ENCODE results near the gene GPR137.
"Not testable (repeated sequence)": the region's sequence is repeated elsewhere in the genome, so short reads cannot be mapped to it uniquely, and the experiment has no call there.

Gene GPR137

DNA sequence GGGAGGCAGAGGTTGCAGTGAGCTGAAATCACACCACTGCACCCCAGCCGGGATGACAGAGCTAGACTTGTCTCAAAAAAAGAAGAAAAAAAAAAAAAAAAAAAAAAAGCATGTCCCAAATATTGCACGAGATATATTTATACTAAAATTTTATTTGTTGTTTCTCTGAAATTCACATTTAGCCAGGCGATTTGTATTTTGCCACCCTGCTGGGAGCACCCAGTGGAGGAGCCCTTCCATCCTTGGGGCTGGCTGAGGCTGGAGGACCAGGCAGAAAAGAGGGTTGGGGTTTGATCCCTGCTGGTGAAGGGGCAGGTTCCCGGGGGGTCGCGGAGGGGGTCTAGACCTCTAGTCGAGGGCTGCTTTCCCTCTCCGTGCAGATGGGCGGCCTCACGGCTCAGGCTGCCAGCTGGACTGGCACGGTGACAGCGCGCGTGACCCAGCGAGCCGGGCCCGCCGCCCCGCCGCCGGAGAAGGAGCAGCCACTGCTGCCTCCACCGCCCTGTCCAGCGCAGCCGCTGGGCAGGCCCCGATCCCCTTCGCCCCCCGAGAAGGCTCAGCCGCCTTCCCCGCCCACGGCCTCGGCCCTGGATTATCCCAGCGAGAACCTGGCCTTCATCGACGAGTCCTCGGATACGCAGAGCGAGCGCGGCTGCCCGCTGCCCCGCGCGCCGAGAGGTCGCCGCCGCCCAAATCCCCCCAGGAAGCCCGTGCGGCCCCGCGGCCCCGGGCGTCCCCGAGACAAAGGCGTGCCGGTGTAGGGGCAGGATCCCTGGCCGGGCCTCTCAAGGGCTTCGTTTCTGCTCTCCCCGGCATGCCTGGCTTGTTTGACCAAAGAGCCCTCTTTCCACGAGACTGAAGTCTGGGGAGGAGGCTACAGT is 13.6 kb downstream of the GPR137 start:
- peak in 49 of 56 donors; percentile 26 to 84 (median 57) for DNase-seq

GRCh38 chr11:64299847-64300648 is 14.4 kb downstream of the GPR137 start, which contains the start of gene CATSPERZ:
TSS of gene CATSPERZ (plus strand) at chr11:64300358. CDS start at chr11:64300411, 53 bp downstream.
- peak in 1 of 56 donors; percentile 18 for DNase-seq

DNA sequence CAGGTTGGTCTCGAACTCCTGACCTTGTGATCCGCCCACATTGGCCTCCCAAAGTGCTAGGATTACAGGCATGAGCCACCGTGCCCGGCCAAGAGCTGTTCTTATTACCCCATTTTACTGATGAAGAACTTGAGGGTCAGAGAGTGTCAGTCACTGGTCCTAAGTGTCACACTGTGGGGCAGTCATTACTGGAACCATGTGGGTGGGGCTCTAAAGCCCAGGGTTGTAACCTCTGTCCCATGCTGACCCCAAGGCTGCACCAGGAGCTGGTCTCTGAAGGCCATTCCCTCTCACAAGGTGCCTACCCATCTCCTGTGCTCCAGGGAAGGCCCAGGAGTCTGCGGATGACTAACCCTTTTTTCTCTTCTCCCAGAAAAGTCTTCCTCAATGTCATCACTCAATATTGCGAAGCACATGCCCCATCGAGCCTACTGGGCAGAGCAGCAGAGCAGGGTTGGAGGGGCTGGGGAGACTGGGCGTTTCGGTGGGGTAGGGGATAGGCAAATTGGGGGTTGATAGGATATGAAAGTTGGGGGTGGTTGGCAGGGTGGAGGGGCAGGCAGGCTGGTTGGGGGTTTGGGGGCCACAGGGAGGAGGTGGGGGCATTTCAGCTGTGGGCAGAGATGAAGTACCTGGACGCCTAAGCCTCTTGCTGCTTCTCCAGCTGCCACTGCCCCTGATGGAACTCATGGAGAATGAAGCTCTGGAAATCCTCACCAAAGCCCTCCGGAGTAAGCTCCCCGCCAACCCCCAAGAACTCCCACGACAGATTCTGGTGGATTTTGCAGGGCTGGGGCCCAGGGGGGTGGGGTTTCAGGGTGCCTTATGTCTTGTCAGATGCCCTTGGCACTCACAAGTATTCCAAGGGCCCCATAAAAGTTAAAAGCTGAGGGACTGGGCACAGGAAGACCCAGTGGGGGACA is 17.7 kb downstream of the GPR137 start:
- no peak for DNase-seq

GRCh38 chr11:64304032-64304315 is 18.3 kb downstream of the GPR137 start:
- no peak for DNase-seq

GRCh38 chr11:64304316-64305072 is 18.8 kb downstream of the GPR137 start:
- DNase-seq, result peak in 55 of 56 donors; percentile 38 to 96 (median 74)

DNA sequence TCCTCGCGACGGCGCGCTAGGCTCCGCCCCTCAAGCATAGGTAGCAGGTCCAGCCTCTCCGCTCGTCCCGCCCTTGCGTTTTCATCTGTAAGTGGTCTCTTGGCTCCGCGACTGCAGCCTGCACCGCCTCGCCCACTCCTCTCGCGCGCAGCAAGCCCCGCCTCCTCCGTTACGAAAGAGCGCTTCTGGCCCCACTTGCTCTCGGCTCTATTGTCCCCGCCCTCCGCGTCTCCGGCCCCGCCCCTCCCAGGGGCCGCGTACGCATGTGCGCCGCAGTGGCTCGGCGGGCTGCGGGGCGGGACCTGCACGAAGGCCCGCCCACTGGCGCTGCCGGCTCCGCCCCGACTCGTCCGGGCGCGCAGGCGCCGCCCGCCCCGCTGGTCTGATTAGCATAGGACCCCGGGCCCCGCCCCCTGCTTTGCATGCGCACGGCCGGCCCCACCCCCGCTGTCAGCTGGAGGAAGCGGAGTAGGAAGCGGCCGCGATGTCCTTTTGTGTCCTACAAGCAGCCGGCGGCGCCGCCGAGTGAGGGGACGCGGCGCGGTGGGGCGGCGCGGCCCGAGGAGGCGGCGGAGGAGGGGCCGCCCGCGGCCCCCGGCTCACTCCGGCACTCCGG is 19.5 kb downstream of the GPR137 start, which contains the start of gene ESRRA:
TSS of gene ESRRA (plus strand) at position 450 of the 616 bp plus-strand sequence. CDS start 1,656 bp downstream, outside the sequence.
- peak; percentile 82 to 100 (median 99) for DNase-seq

- DNase-seq, result peak in 43 of 56 donors; percentile 17 to 82 (median 59)
Measured at GRCh38 chr11:64305691-64306562, 20.3 kb downstream of the GPR137 start.

GRCh38 chr11:64306563-64306875 is 20.9 kb downstream of the GPR137 start:
- DNase-seq, result no peak

DNA sequence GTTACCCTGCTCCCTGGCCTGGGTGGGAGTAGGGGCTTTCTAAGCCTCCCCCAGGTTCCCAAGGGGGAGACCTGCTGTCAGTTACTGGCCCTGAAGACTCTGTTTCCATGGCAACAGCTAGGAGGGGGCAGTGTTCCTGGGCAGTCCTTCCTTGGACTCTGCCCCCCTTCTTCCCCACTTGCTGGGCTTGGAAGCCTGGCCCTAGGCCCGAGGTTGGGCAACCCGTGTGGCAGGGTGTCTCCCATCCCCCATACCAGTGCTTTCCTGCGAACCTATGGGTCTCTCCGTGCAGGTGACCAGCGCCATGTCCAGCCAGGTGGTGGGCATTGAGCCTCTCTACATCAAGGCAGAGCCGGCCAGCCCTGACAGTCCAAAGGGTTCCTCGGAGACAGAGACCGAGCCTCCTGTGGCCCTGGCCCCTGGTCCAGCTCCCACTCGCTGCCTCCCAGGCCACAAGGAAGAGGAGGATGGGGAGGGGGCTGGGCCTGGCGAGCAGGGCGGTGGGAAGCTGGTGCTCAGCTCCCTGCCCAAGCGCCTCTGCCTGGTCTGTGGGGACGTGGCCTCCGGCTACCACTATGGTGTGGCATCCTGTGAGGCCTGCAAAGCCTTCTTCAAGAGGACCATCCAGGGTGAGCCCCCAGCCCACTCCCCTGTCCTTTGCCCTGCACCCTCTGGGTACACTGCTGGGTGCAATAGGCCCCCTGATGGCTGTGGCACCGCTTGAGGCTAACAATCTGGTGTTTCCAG is 21.4 kb downstream of the GPR137 start:
- peak in 8 of 56 donors; percentile 12 to 38 (median 34) for DNase-seq

DNA sequence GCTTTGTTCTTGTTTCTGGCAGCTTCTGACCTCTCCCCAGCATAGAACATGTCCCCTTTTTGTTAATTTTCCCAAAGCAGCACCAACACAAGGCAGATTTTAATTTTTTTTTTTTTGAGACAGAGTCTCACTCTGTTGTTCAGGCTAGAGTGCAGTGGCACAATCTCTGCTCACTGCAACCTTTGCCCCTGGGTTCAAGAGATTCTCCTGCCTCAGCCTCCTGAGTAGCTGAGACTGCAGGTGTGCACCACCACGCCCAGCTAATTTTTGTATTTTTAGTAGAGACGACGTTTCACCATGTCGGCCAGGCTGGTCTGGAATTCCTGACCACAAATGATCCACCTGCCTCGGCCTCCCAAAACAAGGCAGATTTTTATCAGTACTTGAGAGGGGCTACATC is 22.1 kb downstream of the GPR137 start:
- not testable (repeated sequence) for DNase-seq

GRCh38 chr11:64312947-64313346 is 27.3 kb downstream of the GPR137 start:
- no peak for DNase-seq

DNA sequence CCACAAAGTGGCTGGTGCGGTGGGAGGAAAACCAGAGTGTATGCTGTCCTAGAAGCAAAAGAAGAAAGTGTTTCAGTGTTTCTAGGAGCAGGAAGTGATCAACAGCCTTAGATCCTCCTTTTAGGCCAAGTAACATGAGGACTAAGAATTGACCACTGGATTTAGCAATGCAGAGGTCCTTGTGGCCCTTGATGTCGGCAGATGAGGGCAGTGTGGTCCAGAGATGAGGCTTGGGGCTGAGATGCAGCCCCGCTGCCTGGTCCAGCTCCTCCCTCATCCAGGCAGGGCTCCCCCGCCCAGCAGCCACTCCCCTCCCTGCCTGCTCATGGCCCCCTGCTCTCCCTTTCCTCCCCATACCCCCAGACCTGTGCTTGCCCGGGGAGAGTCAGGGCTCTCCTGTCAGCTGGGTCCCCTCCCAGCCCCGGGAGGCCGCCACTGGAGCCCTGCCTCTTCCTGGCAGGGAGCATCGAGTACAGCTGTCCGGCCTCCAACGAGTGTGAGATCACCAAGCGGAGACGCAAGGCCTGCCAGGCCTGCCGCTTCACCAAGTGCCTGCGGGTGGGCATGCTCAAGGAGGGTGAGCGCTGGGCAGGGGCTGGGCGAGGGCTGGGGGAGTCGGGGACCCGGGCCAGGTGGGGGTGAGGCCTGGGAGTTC is 28.0 kb downstream of the GPR137 start:
- DNase-seq, result peak in 18 of 56 donors; percentile 14 to 69 (median 38)

DNA sequence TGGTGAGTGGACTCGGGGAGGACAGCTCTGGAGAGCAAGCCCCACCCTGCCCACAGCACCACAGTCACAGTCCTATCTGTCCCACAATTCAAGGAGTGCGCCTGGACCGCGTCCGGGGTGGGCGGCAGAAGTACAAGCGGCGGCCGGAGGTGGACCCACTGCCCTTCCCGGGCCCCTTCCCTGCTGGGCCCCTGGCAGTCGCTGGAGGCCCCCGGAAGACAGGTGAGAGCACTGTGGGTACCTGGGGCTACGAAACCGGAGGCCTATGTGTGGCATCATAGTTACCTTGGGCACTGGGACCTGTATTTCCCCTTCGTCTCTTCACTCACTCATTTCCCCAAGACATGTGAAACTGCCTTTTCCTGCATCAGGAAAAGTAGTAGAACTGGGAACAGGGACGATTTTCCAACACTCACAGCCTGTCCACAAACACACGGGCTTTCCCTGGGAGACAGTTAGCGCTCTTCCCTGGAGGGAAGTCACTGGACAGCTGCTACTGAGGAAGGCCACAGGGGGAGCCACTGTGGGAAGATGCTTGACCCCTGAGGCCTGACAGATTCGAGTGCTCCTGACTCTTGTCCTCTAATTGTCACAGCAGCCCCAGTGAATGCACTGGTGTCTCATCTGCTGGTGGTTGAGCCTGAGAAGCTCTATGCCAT is 28.6 kb downstream of the GPR137 start:
- DNase-seq, result no peak

DNA sequence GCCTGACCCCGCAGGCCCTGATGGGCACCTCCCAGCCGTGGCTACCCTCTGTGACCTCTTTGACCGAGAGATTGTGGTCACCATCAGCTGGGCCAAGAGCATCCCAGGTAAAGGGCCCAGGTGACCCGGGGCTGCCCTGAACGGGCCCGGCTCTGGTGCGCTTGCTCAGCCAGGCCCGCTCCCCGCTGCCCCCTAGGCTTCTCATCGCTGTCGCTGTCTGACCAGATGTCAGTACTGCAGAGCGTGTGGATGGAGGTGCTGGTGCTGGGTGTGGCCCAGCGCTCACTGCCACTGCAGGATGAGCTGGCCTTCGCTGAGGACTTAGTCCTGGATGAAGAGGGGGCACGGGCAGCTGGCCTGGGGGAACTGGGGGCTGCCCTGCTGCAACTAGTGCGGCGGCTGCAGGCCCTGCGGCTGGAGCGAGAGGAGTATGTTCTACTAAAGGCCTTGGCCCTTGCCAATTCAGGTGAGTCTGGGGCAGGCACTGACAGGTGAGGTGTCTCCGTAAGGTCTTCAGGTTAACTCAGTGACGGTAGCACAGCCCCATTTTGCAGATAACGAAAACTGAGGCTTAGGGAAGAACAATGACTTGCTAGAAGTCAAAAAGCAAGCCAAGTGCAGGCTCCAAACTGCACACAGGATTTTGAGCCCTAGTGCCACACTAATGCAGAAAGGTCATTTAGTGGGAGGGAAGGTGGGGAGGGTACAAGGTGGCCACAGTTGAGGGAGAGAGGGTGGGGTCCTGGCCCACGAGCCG is 29.3 kb downstream of the GPR137 start:
- DNase-seq, result no peak

GRCh38 chr11:64315667-64316526 is 30.2 kb downstream of the GPR137 start:
- DNase-seq, result not testable (repeated sequence)
